SU-DHL-6 (cell line): ENCODE measurements around the gene ERP27.

Source experiments
- EZH2phosphoT487 ChIP-seq: fragments of 200-600 bp; sonication (generic), shearing (Covaris generic); conservative IDR thresholded peaks from 2 replicates; pipeline ENCODE4 v1.6.1; 2018; ENCODE audit warnings: mild to moderate bottlenecking, antibody characterized with exemption, low read length, moderate library complexity, mixed read lengths
- TF ChIP-seq, protein P1 (sequence below): fragments of 200-600 bp; sonication (generic); IDR thresholded peaks from one replicate; pipeline ENCODE4 v1.5.1; 2017; ENCODE audit warnings: antibody characterized with exemption, mild to moderate bottlenecking, low read length, moderate library complexity; ENCODE audit not compliant: insufficient read depth, poor library complexity, severe bottlenecking

DNA sequence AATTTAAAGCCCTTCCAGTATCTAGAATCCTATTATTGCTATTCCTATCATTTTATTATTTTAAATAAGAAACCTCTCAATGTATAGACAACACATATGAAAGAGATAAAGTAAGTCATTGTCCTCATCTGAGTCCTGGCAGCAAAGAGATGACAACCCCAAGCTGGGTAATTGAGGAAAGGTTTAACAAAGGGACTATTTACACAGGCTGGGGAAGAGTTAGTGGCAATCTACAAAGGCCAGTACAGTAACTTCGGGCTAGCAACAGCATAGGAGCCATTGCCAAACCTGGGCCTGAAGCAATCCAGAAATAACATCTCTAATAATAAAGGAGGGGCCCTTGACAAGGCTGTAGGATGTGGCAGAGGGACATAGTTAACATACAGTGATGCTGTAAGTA lies 45.7 kb upstream of the ERP27 start:
- TF ChIP-seq, protein P1, sequence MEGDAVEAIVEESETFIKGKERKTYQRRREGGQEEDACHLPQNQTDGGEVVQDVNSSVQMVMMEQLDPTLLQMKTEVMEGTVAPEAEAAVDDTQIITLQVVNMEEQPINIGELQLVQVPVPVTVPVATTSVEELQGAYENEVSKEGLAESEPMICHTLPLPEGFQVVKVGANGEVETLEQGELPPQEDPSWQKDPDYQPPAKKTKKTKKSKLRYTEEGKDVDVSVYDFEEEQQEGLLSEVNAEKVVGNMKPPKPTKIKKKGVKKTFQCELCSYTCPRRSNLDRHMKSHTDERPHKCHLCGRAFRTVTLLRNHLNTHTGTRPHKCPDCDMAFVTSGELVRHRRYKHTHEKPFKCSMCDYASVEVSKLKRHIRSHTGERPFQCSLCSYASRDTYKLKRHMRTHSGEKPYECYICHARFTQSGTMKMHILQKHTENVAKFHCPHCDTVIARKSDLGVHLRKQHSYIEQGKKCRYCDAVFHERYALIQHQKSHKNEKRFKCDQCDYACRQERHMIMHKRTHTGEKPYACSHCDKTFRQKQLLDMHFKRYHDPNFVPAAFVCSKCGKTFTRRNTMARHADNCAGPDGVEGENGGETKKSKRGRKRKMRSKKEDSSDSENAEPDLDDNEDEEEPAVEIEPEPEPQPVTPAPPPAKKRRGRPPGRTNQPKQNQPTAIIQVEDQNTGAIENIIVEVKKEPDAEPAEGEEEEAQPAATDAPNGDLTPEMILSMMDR: no peak
- no peak for TF ChIP-seq EZH2phosphoT487
